ENCODE measurements around the gene GLOD4. TPM values are rescaled to one million over a fixed set of nuclear protein-coding genes. Genes with fewer than 3 reads are reported as not detected.
"Not testable (repeated sequence)": the region's sequence is repeated elsewhere in the genome, so short reads cannot be mapped to it uniquely, and the experiment has no call there.

The GLOD4 gene
- polyA plus RNA-seq, 1 donor from 2014 or later: 100.0 TPM

- peaks cover 2% of the 10 kb centered on the region for H3K36me3 Mint-ChIP-seq
- H3K4me1 Mint-ChIP-seq: peaks cover 6 to 9% (median 7%) of the 10 kb centered on the region in 3 donors
- peak overlapping the region in 1 of 4 donors; percentile 76 for H3K4me3 Mint-ChIP-seq
- no peaks in the 10 kb centered on the region for H3K9me3 Mint-ChIP-seq
- H3K27me3 Mint-ChIP-seq: no peaks in the 10 kb centered on the region
- peak overlapping the region in 1 of 3 donors; percentile 71 for H3K27ac Mint-ChIP-seq
Observed at GRCh38 chr17:795276-795675, 13.2 kb upstream of the GLOD4 start.

- peaks cover 6 to 7% (median 7%) of the 10 kb centered on the region in 3 donors for H3K4me1 Mint-ChIP-seq
- H3K4me3 Mint-ChIP-seq: peak overlapping the region in 1 of 4 donors; percentile 76
- peak overlapping the region in 2 of 3 donors; percentile 71 to 73 for H3K27ac Mint-ChIP-seq
- H3K27me3 Mint-ChIP-seq: no peaks in the 10 kb centered on the region
- peaks cover 2% of the 10 kb centered on the region for H3K36me3 Mint-ChIP-seq
- H3K9me3 Mint-ChIP-seq: no peaks in the 10 kb centered on the region
Observed at GRCh38 chr17:794876-795275, 12.8 kb upstream of the GLOD4 start.

- Mint-ChIP-seq H3K27ac (peak overlapping the region in 1 of 3 donors; percentile 31), H3K4me3 (no peak overlapping the region), H3K36me3 (peaks cover 2% of the 10 kb centered on the region), H3K4me1 (peaks cover 6 to 7% (median 7%) of the 10 kb centered on the region in 3 donors), H3K9me3 (no peaks in the 10 kb centered on the region), H3K27me3 (no peaks in the 10 kb centered on the region)
Observed at GRCh38 chr17:792277-792676, 10.2 kb upstream of the GLOD4 start.

- Mint-ChIP-seq H3K36me3 (peaks cover 2% of the 10 kb centered on the region), H3K27me3 (no peaks in the 10 kb centered on the region), H3K27ac (no peak overlapping the region), H3K9me3 (no peaks in the 10 kb centered on the region), H3K4me1 (peaks cover 7 to 9% (median 9%) of the 10 kb centered on the region in 3 donors), H3K4me3 (no peak overlapping the region)
Observed at GRCh38 chr17:791829-792228, 9.7 kb upstream of the GLOD4 start.

GRCh38 chr17:790874-791247 lies 8.8 kb upstream of the GLOD4 start:
- not testable (repeated sequence) for H3K27me3 Mint-ChIP-seq, H3K9me3 Mint-ChIP-seq, H3K36me3 Mint-ChIP-seq, H3K4me1 Mint-ChIP-seq, H3K27ac Mint-ChIP-seq
- peak overlapping the region in 1 of 4 donors; percentile 1 for H3K4me3 Mint-ChIP-seq

- not testable (repeated sequence) for H3K36me3 Mint-ChIP-seq, H3K9me3 Mint-ChIP-seq, H3K27me3 Mint-ChIP-seq, H3K27ac Mint-ChIP-seq
- H3K4me3 Mint-ChIP-seq: peak overlapping the region in 1 of 4 donors; percentile 28
- peaks cover 7 to 10% (median 9%) of the 10 kb centered on the region in 3 donors for H3K4me1 Mint-ChIP-seq
Observed at GRCh38 chr17:789931-790873, 8.1 kb upstream of the GLOD4 start.

GRCh38 chr17:789160-789840 lies 7.2 kb upstream of the GLOD4 start:
- H3K27ac Mint-ChIP-seq: no peak overlapping the region
- peaks cover 2% of the 10 kb centered on the region for H3K36me3 Mint-ChIP-seq
- H3K27me3 Mint-ChIP-seq: no peaks in the 10 kb centered on the region

GRCh38 chr17:788551-788950 lies 6.5 kb upstream of the GLOD4 start:
- H3K9me3 Mint-ChIP-seq: no peaks in the 10 kb centered on the region
- H3K36me3 Mint-ChIP-seq: peaks cover 2% of the 10 kb centered on the region
- no peak overlapping the region for H3K4me3 Mint-ChIP-seq
- H3K27ac Mint-ChIP-seq: no peak overlapping the region
- peaks cover 5 to 10% (median 8%) of the 10 kb centered on the region in 3 donors for H3K4me1 Mint-ChIP-seq
- H3K27me3 Mint-ChIP-seq: no peaks in the 10 kb centered on the region

More at GRCh38 chr17:789160-789840, 7.2 kb upstream of the GLOD4 start:
- Mint-ChIP-seq H3K9me3 (no peaks in the 10 kb centered on the region), H3K4me1 (peaks cover 0 to 6% (median 4%) of the 10 kb centered on the region in 3 donors), H3K4me3 (no peak overlapping the region)

- H3K9me3 Mint-ChIP-seq: no peaks in the 10 kb centered on the region
- H3K27ac Mint-ChIP-seq: peak overlapping the region in 1 of 3 donors; percentile 65
- H3K4me3 Mint-ChIP-seq: no peak overlapping the region
- H3K4me1 Mint-ChIP-seq: peaks cover 10 to 13% (median 12%) of the 10 kb centered on the region in 3 donors
- no peaks in the 10 kb centered on the region for H3K27me3 Mint-ChIP-seq
- H3K36me3 Mint-ChIP-seq: peaks cover 2% of the 10 kb centered on the region
Observed at GRCh38 chr17:787641-788221, 5.7 kb upstream of the GLOD4 start.

- H3K27ac Mint-ChIP-seq, H3K36me3 Mint-ChIP-seq, H3K9me3 Mint-ChIP-seq, H3K27me3 Mint-ChIP-seq, H3K4me3 Mint-ChIP-seq: not testable (repeated sequence)
- H3K4me1 Mint-ChIP-seq: peaks cover 16 to 20% (median 19%) of the 10 kb centered on the region in 3 donors
Observed at GRCh38 chr17:785901-786300, 3.8 kb upstream of the GLOD4 start.

- H3K4me3 Mint-ChIP-seq: peak overlapping the region; percentile 46 to 97 (median 66)
- peaks cover 19 to 22% (median 22%) of the 10 kb centered on the region in 3 donors for H3K4me1 Mint-ChIP-seq
- H3K9me3 Mint-ChIP-seq: no peaks in the 10 kb centered on the region
- peak overlapping the region in 1 of 3 donors; percentile 98 for H3K27ac Mint-ChIP-seq
- H3K27me3 Mint-ChIP-seq: no peaks in the 10 kb centered on the region
- peaks cover 2% of the 10 kb centered on the region for H3K36me3 Mint-ChIP-seq
Observed at GRCh38 chr17:784143-784542, 2.1 kb upstream of the GLOD4 start.

GRCh38 chr17:778096-778495 lies 4.0 kb downstream of the GLOD4 start:
- Mint-ChIP-seq H3K9me3 (no peaks in the 10 kb centered on the region), H3K4me3 (peak overlapping the region in 1 of 4 donors; percentile 68), H3K36me3 (peaks cover 4% of the 10 kb centered on the region), H3K27me3 (no peaks in the 10 kb centered on the region), H3K27ac (peak overlapping the region in 1 of 3 donors; percentile 12), H3K4me1 (peaks cover 12 to 20% (median 15%) of the 10 kb centered on the region in 3 donors)

- Mint-ChIP-seq H3K36me3 (peaks cover 2% of the 10 kb centered on the region), H3K27ac (no peak overlapping the region), H3K9me3 (no peaks in the 10 kb centered on the region), H3K27me3 (no peaks in the 10 kb centered on the region), H3K4me1 (peaks cover 0 to 6% (median 0%) of the 10 kb centered on the region in 3 donors), H3K4me3 (no peak overlapping the region)
Observed at GRCh38 chr17:774313-774584, 7.8 kb downstream of the GLOD4 start.

GRCh38 chr17:773467-774312 lies 8.4 kb downstream of the GLOD4 start:
- Mint-ChIP-seq H3K36me3 (peaks cover 2% of the 10 kb centered on the region), H3K4me3 (no peak overlapping the region), H3K27ac (peak overlapping the region in 1 of 3 donors; percentile 53), H3K4me1 (peaks cover 0 to 6% (median 0%) of the 10 kb centered on the region in 3 donors), H3K27me3 (no peaks in the 10 kb centered on the region), H3K9me3 (no peaks in the 10 kb centered on the region)

All from IgD-negative memory B cell (primary cell).